DND-41 (cell line): ENCODE results near the gene UIMC1.

Experiments
- ATAC-seq: fragments of 200-7000 bp; cut with Tn5 transposase; 3 replicates; pipeline ENCODE4 v1.9.1; 2021; ENCODE audit warnings: low read depth; ENCODE audit not compliant: insufficient read depth
- DNase-seq: peaks from one replicate; pipeline ENCODE4 v3.0.0-alpha.2; 2020
- H2AFZ ChIP-seq: 2 replicates; pipeline ENCODE4 v1.6.0; 2012; ENCODE audit warnings: low read depth, low read length
- H3K27ac ChIP-seq: 2 replicates; pipeline ENCODE4 v1.5.1; 2012; ENCODE audit warnings: low read length, inconsistent platforms
- H3K27me3 ChIP-seq: fragments of 200-600 bp; sonication (generic); 2 replicates; pipeline ENCODE4 v1.6.0; 2012; ENCODE audit warnings: low read length, mild to moderate bottlenecking, inconsistent platforms; ENCODE audit not compliant: insufficient read depth, poor library complexity
- H3K36me3 ChIP-seq: 2 replicates; pipeline ENCODE4 v1.5.1; 2012; ENCODE audit warnings: low read length, inconsistent platforms; ENCODE audit not compliant: insufficient read depth
- H3K4me1 ChIP-seq: 2 replicates; pipeline ENCODE4 v1.5.1; 2012; ENCODE audit warnings: mild to moderate bottlenecking, low read length; ENCODE audit not compliant: insufficient read depth
- H3K4me2 ChIP-seq: 2 replicates; pipeline ENCODE4 v1.6.0; 2012; ENCODE audit warnings: mild to moderate bottlenecking, moderate library complexity, low read length, inconsistent platforms; ENCODE audit not compliant: insufficient read depth
- H3K4me3 ChIP-seq, 2 experiments: fragments of 200-600 bp in 1 of 2; shearing (Covaris generic) in 1 of 2; 2 replicates each; pipeline ENCODE4 v1.5.1; 2012 to 2016; ENCODE audit warnings: inconsistent platforms in 2 of 2, low read length in 2 of 2, mild to moderate bottlenecking in 2 of 2, low read depth in 1 of 2, moderate library complexity in 1 of 2
- H3K79me2 ChIP-seq: 2 replicates; pipeline ENCODE4 v1.6.0; 2012; ENCODE audit warnings: low read length, inconsistent platforms; ENCODE audit not compliant: insufficient read depth
- H3K9ac ChIP-seq: 2 replicates; pipeline ENCODE4 v1.6.0; 2012; ENCODE audit warnings: low read depth, mild to moderate bottlenecking, inconsistent platforms, low read length, moderate library complexity
- H3K9me3 ChIP-seq: 2 replicates; pipeline ENCODE4 v1.5.1; 2012; ENCODE audit warnings: low read length, moderate library complexity, mild to moderate bottlenecking, inconsistent platforms; ENCODE audit not compliant: insufficient read depth, severe bottlenecking
- H4K20me1 ChIP-seq: 2 replicates; pipeline ENCODE4 v1.6.0; 2012; ENCODE audit warnings: low read length; ENCODE audit not compliant: insufficient read depth
- CTCF ChIP-seq: IDR thresholded peaks from 2 replicates; pipeline ENCODE4 v1.5.1; 2012; ENCODE audit warnings: borderline replicate concordance, low read length, moderate library complexity, mild to moderate bottlenecking; ENCODE audit not compliant: poor library complexity, severe bottlenecking; ENCODE audit errors: extremely low read depth
- EZH2 ChIP-seq: IDR thresholded peaks from 3 replicates; pipeline ENCODE4 v1.6.1; 2012; ENCODE audit warnings: borderline replicate concordance, low read depth, mild to moderate bottlenecking, moderate library complexity, low read length, inconsistent platforms; ENCODE audit not compliant: severe bottlenecking

UIMC1 gene

GRCh38 chr5:176980818-176981217 is 25.8 kb downstream of the UIMC1 start:
- Histone ChIP-seq H3K79me2 (peaks cover 63% of the 10 kb centered on the region), H3K4me3 (no peak overlapping the region), H2AFZ (no peak overlapping the region), H3K27me3 (no peaks in the 10 kb centered on the region), H3K36me3 (peaks cover 58% of the 10 kb centered on the region), H3K4me2 (no peak overlapping the region), H3K9me3 (no peaks in the 10 kb centered on the region), H3K4me1 (peaks cover 7% of the 10 kb centered on the region), H3K27ac (no peak overlapping the region), H3K9ac (no peak overlapping the region), H4K20me1 (peaks cover 1% of the 10 kb centered on the region; the same call in 1 of the 2 replicates)
- ATAC-seq (no peak), DNase-seq (no peak)
- TF ChIP-seq EZH2 = no peak
- TF ChIP-seq CTCF = no peak

- ATAC-seq = no peak
- Histone ChIP-seq H3K4me3 (no peak overlapping the region), H3K79me2 (peaks cover 59% of the 10 kb centered on the region), H3K27me3 (no peaks in the 10 kb centered on the region), H2AFZ (no peak overlapping the region), H3K9me3 (no peaks in the 10 kb centered on the region), H3K4me1 (no peaks in the 10 kb centered on the region), H3K9ac (no peak overlapping the region), H3K4me2 (no peak overlapping the region), H3K27ac (no peak overlapping the region), H4K20me1 (no peaks in the 10 kb centered on the region; the same call in 1 of the 2 replicates), H3K36me3 (peaks cover 68% of the 10 kb centered on the region)
- TF ChIP-seq CTCF (no peak), EZH2 (no peak)
- no peak for DNase-seq
Observed at GRCh38 chr5:176979669-176980068, 26.9 kb downstream of the UIMC1 start.

GRCh38 chr5:176965633-176966032 is 40.9 kb downstream of the UIMC1 start:
- H3K9me3 ChIP-seq = no peaks in the 10 kb centered on the region
- no peak overlapping the region for H2AFZ ChIP-seq
- H3K4me1 ChIP-seq = no peaks in the 10 kb centered on the region
- H3K4me2 ChIP-seq = no peak overlapping the region
- no peaks in the 10 kb centered on the region for H3K27me3 ChIP-seq
- H3K4me3 ChIP-seq = no peak overlapping the region
- no peak for DNase-seq
- H3K9ac ChIP-seq = no peak overlapping the region
- no peak for ATAC-seq
- no peaks in the 10 kb centered on the region for H3K79me2 ChIP-seq
- TF ChIP-seq EZH2 = no peak
- peaks cover 55% of the 10 kb centered on the region for H3K36me3 ChIP-seq
- H3K27ac ChIP-seq = no peak overlapping the region
- H4K20me1 ChIP-seq = no peaks in the 10 kb centered on the region

- Histone ChIP-seq H3K9me3 (no peaks in the 10 kb centered on the region), H3K79me2 (no peaks in the 10 kb centered on the region), H3K4me1 (no peaks in the 10 kb centered on the region), H3K27ac (no peak overlapping the region), H3K27me3 (no peaks in the 10 kb centered on the region), H3K9ac (no peak overlapping the region), H2AFZ (no peak overlapping the region), H3K4me3 (no peak overlapping the region), H3K36me3 (peaks cover 32% of the 10 kb centered on the region), H4K20me1 (no peaks in the 10 kb centered on the region), H3K4me2 (no peak overlapping the region)
- TF ChIP-seq CTCF (peak; percentile 63), EZH2 (no peak)
- ATAC-seq (peak; percentile 74), DNase-seq (no peak)
Observed at GRCh38 chr5:176959051-176959450, 47.5 kb downstream of the UIMC1 start.
